IMR-90 (cell line): ENCODE data around the gene FUT2. TPM values are rescaled to one million over a fixed set of nuclear protein-coding genes. Genes with fewer than 3 reads are reported as not detected.

Source experiments
- BHLHE40 ChIP-seq: fragments of 150-350 bp; IDR thresholded peaks from 2 replicates; pipeline ENCODE4 v1.6.1; 2016; ENCODE audit warnings: mild to moderate bottlenecking, low read depth, low read length
- CHD1 ChIP-seq: IDR thresholded peaks from 2 replicates; pipeline ENCODE4 v1.6.1; 2012; ENCODE audit warnings: low read depth, low read length, improper control_type of control experiment
- FOS ChIP-seq: fragments of 150-350 bp; IDR thresholded peaks from 2 replicates; pipeline ENCODE4 v1.6.1; 2016; ENCODE audit warnings: low read depth, low read length
- MAZ ChIP-seq: IDR thresholded peaks from 2 replicates; pipeline ENCODE4 v1.6.1; 2012; ENCODE audit warnings: low read depth, mild to moderate bottlenecking, low read length, improper control_type of control experiment, moderate library complexity, borderline replicate concordance
- POLR2A ChIP-seq: IDR thresholded peaks from 2 replicates; pipeline ENCODE4 v1.6.1; 2012; ENCODE audit warnings: mild to moderate bottlenecking, low read depth, low read length
- polyA plus RNA-seq, 3 experiments: library from polyadenylated mRNA; depleted of rRNA; stranded (reverse); fragments of >200 nt; gene quantifications; 2 replicates each; pipeline ENCODE4 v1.2.3, GENCODE V29; 2012; ENCODE audit warnings: low replicate concordance in 1 of 3
- total RNA-seq: library from RNA; depleted of rRNA; stranded (reverse); fragments of >200 nt; gene quantifications from 2 replicates; pipeline ENCODE4 v1.2.3, GENCODE V29; 2012
- TF ChIP-seq, protein P1 (sequence below): fragments of 150-350 bp; IDR thresholded peaks from 2 replicates; pipeline ENCODE4 v1.6.1; 2017; ENCODE audit warnings: mild to moderate bottlenecking, antibody characterized with exemption, low read length, low read depth

The FUT2 gene
- total and polyA plus RNA-seq, 2 of the 4 experiments (the other 2 are of a cell fraction) = not detected

DNA sequence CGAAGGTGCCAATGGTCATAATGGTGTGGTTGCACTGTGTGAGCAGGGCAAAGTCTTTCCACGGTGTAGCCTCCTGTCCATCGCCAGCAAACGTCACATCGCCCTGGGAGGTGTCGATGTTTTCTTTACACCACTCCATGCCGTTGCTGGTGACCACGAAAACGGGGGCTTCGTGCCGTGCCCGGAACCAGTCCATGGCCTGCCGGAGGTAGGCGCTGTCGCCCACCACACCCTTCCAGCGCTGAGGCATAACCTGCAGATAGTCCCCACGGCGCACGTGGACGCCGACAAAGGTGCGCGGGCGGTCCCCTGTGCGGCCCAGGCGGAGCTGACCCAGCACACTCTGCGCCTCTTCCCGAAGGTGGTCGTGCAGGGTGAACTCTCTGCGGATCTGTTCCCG, 54.6 kb downstream of the FUT2 start (continued):
- TF ChIP-seq, protein P1, sequence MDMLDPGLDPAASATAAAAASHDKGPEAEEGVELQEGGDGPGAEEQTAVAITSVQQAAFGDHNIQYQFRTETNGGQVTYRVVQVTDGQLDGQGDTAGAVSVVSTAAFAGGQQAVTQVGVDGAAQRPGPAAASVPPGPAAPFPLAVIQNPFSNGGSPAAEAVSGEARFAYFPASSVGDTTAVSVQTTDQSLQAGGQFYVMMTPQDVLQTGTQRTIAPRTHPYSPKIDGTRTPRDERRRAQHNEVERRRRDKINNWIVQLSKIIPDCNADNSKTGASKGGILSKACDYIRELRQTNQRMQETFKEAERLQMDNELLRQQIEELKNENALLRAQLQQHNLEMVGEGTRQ = no peak
- no peak for TF ChIP-seq FOS
- TF ChIP-seq BHLHE40 = no peak
- TF ChIP-seq POLR2A = no peak
- no peak for TF ChIP-seq CHD1
- no peak for TF ChIP-seq MAZ
